Left ventricle myocardium inferior (tissue), 1 donor: ENCODE measurements around the gene OCA2. TPM values are rescaled to one million over a fixed set of nuclear protein-coding genes. Genes with fewer than 3 reads are reported as not detected.

ENCODE experiments used
- DNase-seq: peaks from one replicate; pipeline ENCODE4 v3.0.0-alpha.2; 2020
- H3K27ac ChIP-seq: fragments of 200-600 bp; replicated peaks from 2 replicates; pipeline ENCODE4 v1.8.0; 2021
- H3K27me3 ChIP-seq: fragments of 200-600 bp; 2 replicates; pipeline ENCODE4 v1.8.0; 2021; ENCODE audit warnings: low read depth
- H3K36me3 ChIP-seq: fragments of 200-600 bp; 2 replicates; pipeline ENCODE4 v1.8.0; 2021
- H3K4me1 ChIP-seq: fragments of 200-600 bp; 2 replicates; pipeline ENCODE4 v1.8.0; 2021
- H3K4me3 ChIP-seq: fragments of 200-600 bp; 2 replicates; pipeline ENCODE4 v1.8.0; 2021; ENCODE audit warnings: mild to moderate bottlenecking, moderate library complexity
- H3K9me3 ChIP-seq: fragments of 200-600 bp; replicated peaks from 2 replicates; pipeline ENCODE4 v1.8.0; 2021
- intact Hi-C: fragments of 100-400 bp; cut with micrococcal nuclease; formaldehyde crosslinking; loops from one replicate; pipeline ENCODE4 v1.11.0; 2022
- total RNA-seq: library from RNA; stranded (reverse); fragmentation: NEBNext Ultra II Directional; extraction: Animal tissue kit (Norgen Biotek cat#: 25700); gene quantifications from one replicate; pipeline ENCODE4 v1.2.1, GENCODE V29; 2021
- TF ChIP-seq, protein P1 (sequence below): fragments of 200-600 bp; IDR thresholded peaks from 2 replicates; pipeline ENCODE4 v1.8.0; 2021; ENCODE audit warnings: antibody characterized with exemption, mild to moderate bottlenecking, borderline replicate concordance
- donor health status: DM: no; HTN: yes; CAD: no; lungs with severe emphysema.

The OCA2 gene
- total RNA-seq, 1 donor from 2014 or later = not detected

DNA sequence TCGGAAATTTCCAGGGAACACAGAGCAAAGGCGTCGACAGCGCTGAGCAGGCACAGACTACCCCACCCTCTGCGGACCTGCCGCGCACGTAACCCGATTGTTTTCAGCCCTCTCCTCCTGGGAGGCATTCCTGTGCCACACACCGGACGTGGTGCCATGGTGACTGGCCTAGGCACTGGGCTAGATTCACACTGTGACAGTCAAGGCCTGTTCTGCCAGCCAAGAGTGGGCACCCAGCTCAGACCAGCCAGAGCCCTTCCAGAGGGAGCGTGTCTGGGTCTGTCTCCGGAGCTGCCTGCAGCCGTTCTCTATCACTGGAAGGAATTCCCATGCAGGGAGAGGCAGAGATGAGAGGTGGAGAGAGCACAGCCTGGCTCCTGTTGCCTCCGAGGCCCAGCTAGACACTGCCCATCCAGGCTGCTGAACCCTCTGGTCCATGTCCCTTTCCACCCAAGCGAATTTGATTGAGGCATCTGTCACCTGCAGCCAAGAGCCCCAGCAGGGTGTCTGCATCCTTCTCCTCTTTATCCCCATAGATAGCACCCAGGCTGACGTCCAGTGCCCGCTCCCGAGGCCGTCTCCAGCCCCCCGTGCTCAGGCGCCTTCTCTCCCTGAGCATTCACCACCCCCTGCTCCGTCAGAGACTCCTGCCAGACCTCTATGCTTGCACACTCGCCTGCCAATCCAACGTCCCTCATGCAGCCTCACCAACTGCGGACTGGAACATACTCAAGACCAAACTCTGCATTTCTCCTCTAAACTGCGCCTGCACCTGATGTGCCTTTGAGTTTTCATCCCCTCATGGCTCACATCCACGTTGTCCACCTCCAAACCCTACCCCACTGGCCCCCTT, 267.5 kb downstream of the OCA2 start:
- Histone ChIP-seq H3K4me1 (no peaks in the 10 kb centered on the region), H3K27ac (no peak overlapping the region), H3K9me3 (no peaks in the 10 kb centered on the region), H3K27me3 (peaks cover 57% of the 10 kb centered on the region), H3K36me3 (no peaks in the 10 kb centered on the region), H3K4me3 (no peak overlapping the region)
- no peak for DNase-seq
- TF ChIP-seq, protein P1, sequence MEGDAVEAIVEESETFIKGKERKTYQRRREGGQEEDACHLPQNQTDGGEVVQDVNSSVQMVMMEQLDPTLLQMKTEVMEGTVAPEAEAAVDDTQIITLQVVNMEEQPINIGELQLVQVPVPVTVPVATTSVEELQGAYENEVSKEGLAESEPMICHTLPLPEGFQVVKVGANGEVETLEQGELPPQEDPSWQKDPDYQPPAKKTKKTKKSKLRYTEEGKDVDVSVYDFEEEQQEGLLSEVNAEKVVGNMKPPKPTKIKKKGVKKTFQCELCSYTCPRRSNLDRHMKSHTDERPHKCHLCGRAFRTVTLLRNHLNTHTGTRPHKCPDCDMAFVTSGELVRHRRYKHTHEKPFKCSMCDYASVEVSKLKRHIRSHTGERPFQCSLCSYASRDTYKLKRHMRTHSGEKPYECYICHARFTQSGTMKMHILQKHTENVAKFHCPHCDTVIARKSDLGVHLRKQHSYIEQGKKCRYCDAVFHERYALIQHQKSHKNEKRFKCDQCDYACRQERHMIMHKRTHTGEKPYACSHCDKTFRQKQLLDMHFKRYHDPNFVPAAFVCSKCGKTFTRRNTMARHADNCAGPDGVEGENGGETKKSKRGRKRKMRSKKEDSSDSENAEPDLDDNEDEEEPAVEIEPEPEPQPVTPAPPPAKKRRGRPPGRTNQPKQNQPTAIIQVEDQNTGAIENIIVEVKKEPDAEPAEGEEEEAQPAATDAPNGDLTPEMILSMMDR = no peak
- intact Hi-C loops = no loop called here

DNA sequence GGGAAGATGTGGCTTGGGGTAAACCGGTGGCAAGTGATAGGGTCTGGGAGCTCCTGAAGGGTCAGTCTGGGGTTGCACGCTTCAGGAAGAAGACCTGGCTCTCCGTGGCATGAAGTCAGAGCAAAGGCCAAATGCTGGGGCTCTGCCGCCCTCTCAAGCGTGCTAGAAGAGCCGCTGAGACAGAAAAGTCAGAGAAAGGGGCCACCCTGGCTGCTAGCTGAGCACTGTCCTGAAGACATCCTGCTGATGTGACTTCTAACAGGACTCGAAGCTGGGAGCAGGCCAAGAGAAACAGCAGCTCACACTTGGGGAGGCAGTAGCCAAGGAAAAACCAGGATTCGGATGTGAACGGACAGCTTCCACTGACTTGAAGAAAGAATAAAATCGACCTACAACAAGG, 270.4 kb downstream of the OCA2 start:
- Histone ChIP-seq H3K4me1 (no peaks in the 10 kb centered on the region), H3K27me3 (peaks cover 43% of the 10 kb centered on the region), H3K4me3 (no peak overlapping the region), H3K27ac (no peak overlapping the region), H3K36me3 (no peaks in the 10 kb centered on the region), H3K9me3 (no peaks in the 10 kb centered on the region)
- DNase-seq = no peak
- intact Hi-C loops = no loop called here
- TF ChIP-seq, protein P1 = no peak

DNA sequence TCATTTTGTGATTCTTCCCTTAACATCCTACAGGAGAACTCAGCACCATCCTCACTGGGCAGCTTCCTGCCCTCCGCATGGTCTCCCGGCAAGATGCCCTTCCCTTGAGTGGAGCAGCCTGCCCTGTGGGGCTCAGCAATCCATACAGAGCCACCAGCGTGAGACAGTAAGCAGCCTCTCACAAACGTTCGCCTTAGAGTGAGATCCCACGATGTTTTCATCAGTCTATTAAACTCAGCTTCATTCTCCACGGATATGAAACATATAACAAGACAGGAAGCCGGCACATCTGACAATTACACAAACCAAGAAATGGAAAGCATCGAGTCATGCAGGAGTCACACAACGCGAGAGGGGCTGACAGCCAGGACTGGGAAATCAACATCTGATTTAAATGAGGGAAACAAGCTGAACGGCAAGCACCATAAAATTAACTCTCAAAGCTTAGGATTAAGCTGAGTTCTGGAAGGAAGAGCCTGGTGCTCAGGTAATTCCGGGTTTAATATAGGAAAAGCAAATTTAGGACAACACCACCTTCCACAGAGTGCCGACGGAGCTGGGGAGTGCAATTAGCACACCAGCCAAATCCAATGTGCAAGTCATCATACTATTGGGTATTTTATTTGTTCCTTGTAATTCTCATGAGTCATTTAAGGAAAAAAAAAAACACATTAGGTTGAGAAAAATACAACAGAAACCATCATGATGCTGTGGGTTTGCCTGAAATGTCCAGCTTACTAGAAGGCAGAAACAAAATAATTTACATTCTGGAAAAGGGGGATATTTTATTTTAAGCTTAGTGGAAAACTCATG, 272.0 kb downstream of the OCA2 start:
- no peak overlapping the region for H3K4me3 ChIP-seq
- intact Hi-C loops = no loop called here
- peaks cover 38% of the 10 kb centered on the region for H3K27me3 ChIP-seq
- H3K36me3 ChIP-seq = no peaks in the 10 kb centered on the region
- no peak for DNase-seq
- no peaks in the 10 kb centered on the region for H3K4me1 ChIP-seq
- TF ChIP-seq, protein P1 = no peak
- H3K27ac ChIP-seq = no peak overlapping the region
- no peaks in the 10 kb centered on the region for H3K9me3 ChIP-seq

DNA sequence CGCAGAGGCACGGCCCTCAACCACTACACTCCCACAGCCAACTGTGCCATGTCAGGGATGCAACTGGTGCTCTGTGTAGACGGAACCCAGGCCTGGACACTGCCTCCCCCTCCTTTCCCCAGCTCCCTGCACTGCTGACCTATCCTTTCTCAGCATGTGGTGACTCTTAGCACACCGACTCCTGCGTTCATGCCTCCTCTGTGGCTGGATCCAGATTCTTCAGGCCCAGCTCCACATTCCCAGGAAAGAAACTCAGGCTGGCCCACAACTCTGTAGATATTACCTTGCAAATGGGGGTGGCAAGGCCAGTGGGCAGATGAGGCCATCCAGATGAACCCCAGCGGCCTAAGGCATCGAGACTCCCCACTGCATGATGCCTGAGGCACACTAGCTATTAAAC, 272.7 kb downstream of the OCA2 start:
- Histone ChIP-seq H3K36me3 (no peaks in the 10 kb centered on the region), H3K4me3 (no peak overlapping the region), H3K4me1 (no peaks in the 10 kb centered on the region), H3K27ac (no peak overlapping the region), H3K27me3 (peaks cover 33% of the 10 kb centered on the region), H3K9me3 (no peaks in the 10 kb centered on the region)
- no peak for DNase-seq
- TF ChIP-seq, protein P1 = no peak
- intact Hi-C loops = no loop called here

DNA sequence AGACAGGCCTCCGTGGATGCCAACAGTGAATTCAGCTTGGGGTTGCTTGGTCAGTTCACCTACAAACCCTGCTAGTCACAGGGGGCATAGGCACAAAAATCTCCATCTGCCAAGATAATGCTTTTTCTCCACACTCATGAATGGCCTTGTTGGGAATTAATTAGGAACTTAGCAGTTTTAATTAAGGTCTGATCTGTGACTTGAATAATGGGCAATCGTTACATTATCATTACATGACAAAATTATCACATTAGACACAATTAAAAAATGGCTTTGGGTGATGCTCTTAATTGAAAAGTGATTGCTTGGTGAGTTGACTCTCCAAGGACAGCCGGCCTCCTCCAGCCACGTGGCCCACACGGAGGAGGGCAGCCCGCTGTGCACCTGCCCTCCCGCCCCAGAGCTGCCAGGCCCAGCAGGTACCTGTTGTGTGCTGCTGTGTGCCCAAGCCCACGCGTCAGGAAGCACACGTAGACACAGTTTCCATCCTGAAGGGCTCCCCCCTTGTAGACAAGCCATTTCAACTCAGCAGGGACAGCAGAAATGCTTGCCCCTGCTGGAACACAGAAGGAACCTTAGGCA, 274.2 kb downstream of the OCA2 start:
- TF ChIP-seq, protein P1 = no peak
- intact Hi-C loops = no loop called here

More for the DNA sequence above, 274.2 kb downstream of the OCA2 start:
- Histone ChIP-seq H3K4me3 (no peak overlapping the region), H3K9me3 (no peaks in the 10 kb centered on the region), H3K36me3 (no peaks in the 10 kb centered on the region), H3K27me3 (peaks cover 20% of the 10 kb centered on the region), H3K27ac (no peak overlapping the region), H3K4me1 (no peaks in the 10 kb centered on the region)
- DNase-seq = no peak
